GM18907 (cell line): Measurements from ENCODE around the gene SERPINB1.
"Not testable (repeated sequence)": the region's sequence is repeated elsewhere in the genome, so short reads cannot be mapped to it uniquely, and the experiment has no call there.

ENCODE experiments used
- ATAC-seq: cut with Tn5 transposase; IDR thresholded peaks from one replicate; pipeline ENCODE4 v1.9.1; 2021; ENCODE audit warnings: mild to moderate bottlenecking, moderate library complexity; ENCODE audit not compliant: unreplicated experiment

The SERPINB1 gene

GRCh38 chr6:2819115-2819514 lies 22.5 kb downstream of the SERPINB1 start:
- ATAC-seq = no peak

GRCh38 chr6:2818593-2818992 lies 23.1 kb downstream of the SERPINB1 start:
- no peak for ATAC-seq

GRCh38 chr6:2817903-2818443 lies 23.7 kb downstream of the SERPINB1 start:
- ATAC-seq = no peak

- ATAC-seq = no peak
Observed at GRCh38 chr6:2816158-2816557, 25.5 kb downstream of the SERPINB1 start.

GRCh38 chr6:2812695-2813094 lies 29.0 kb downstream of the SERPINB1 start:
- no peak for ATAC-seq

GRCh38 chr6:2810092-2810671 lies 31.5 kb downstream of the SERPINB1 start:
- no peak for ATAC-seq

- ATAC-seq = no peak
Observed at GRCh38 chr6:2809015-2809414, 32.6 kb downstream of the SERPINB1 start.

GRCh38 chr6:2807342-2808090 lies 34.1 kb downstream of the SERPINB1 start:
- ATAC-seq = no peak

- ATAC-seq = no peak
Observed at GRCh38 chr6:2806644-2807043, 35.0 kb downstream of the SERPINB1 start.

GRCh38 chr6:2805031-2805430 lies 36.6 kb downstream of the SERPINB1 start:
- ATAC-seq = no peak

GRCh38 chr6:2804516-2804915 lies 37.1 kb downstream of the SERPINB1 start:
- ATAC-seq = no peak

GRCh38 chr6:2803731-2804429 lies 37.8 kb downstream of the SERPINB1 start:
- no peak for ATAC-seq

- no peak for ATAC-seq
Observed at GRCh38 chr6:2802521-2803060, 39.1 kb downstream of the SERPINB1 start.

GRCh38 chr6:2801687-2802086 lies 40.0 kb downstream of the SERPINB1 start:
- ATAC-seq = not testable (repeated sequence)

GRCh38 chr6:2800552-2801316 lies 40.9 kb downstream of the SERPINB1 start:
- ATAC-seq = no peak

- no peak for ATAC-seq
Observed at GRCh38 chr6:2799936-2800527, 41.6 kb downstream of the SERPINB1 start.

- ATAC-seq = no peak
Observed at GRCh38 chr6:2798586-2799134, 43.0 kb downstream of the SERPINB1 start.

GRCh38 chr6:2797564-2798031 lies 44.1 kb downstream of the SERPINB1 start:
- ATAC-seq = no peak

- ATAC-seq = no peak
Observed at GRCh38 chr6:2796861-2797260, 44.8 kb downstream of the SERPINB1 start.

- no peak for ATAC-seq
Observed at GRCh38 chr6:2795956-2796355, 45.7 kb downstream of the SERPINB1 start.
